Peyer's patch (tissue), 4 donors: ENCODE results near the gene PERCC1. TPM values are rescaled to one million over a fixed set of nuclear protein-coding genes. Genes with fewer than 3 reads are reported as not detected.

Experiments
- DNase-seq, 3 donors: peaks; one replicate each; pipeline ENCODE4 v3.0.0-alpha.2; 2017 to 2019
- H3K27ac ChIP-seq, 4 donors: fragments of 200-600 bp; sonication (generic); one replicate each; pipeline ENCODE4 v1.5.1; 2016 to 2019
- H3K27me3 ChIP-seq, 2 donors: fragments of 200-600 bp; sonication (generic); one replicate each; pipeline ENCODE4 v1.5.1; 2019
- H3K36me3 ChIP-seq, 3 donors: fragments of 200-600 bp; sonication (generic); one replicate each; pipeline ENCODE4 v1.5.1; 2016 to 2019
- H3K4me1 ChIP-seq, 4 donors: fragments of 200-600 bp; sonication (generic); one replicate each; pipeline ENCODE4 v1.5.1; 2016 to 2019
- H3K4me3 ChIP-seq, 4 donors: fragments of 200-600 bp; sonication (generic); 1 replicate in 3 of 4; 2 replicates in 1 of 4; pipeline ENCODE4 v1.5.1; 2016 to 2019; ENCODE audit warnings: mild to moderate bottlenecking in 1 of 4
- H3K9me3 ChIP-seq, 4 donors: fragments of 200-600 bp; sonication (generic); one replicate each; pipeline ENCODE4 v1.5.1; 2016 to 2019; ENCODE audit warnings: mild to moderate bottlenecking in 1 of 4
- POLR2A ChIP-seq, 2 donors: fragments of 450-650 bp; IDR thresholded peaks; one replicate each; pipeline ENCODE4 v1.5.1; 2017; ENCODE audit warnings: antibody characterized with exemption in 2 of 2, mild to moderate bottlenecking in 2 of 2, moderate library complexity in 2 of 2
- total RNA-seq, 4 donors: library from RNA; depleted of rRNA; stranded (reverse); fragments of >200 nt; gene quantifications; one replicate each; pipeline ENCODE4 v1.1.0, GENCODE V29; 2016
- TF ChIP-seq, protein P1 (sequence below), 6 experiments: fragments of 450-650 bp in 4 of 6; fragments of 200-600 bp in 2 of 6; sonication (generic) in 1 of 6; IDR thresholded peaks; one replicate each; pipeline ENCODE4 v1.5.1; 2017 to 2019; ENCODE audit warnings: antibody characterized with exemption in 6 of 6, mild to moderate bottlenecking in 3 of 6, moderate library complexity in 1 of 6

The PERCC1 gene
- total RNA-seq, 4 donors from 2014 or later, result not detected

DNA sequence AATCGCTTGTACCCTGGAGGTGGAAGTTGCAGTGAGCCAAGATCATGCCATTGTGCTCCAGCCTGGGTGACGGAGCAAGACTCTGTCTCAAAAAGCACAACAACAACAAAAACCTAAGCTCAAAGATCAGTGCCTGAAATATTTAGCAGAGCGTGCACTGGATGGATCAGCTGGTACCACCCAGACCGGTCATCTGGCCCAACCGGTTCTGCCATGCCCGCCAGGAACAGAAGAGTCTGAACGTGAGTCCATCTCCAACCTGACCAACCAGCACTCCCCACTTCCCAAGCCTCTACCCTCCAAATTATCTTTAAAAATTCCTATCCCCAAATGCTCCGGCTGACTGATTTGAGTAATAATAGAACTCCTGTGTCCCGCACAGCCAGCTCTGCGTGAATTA lies 8.8 kb upstream of the PERCC1 start:
- no peak for DNase-seq
- TF ChIP-seq, protein P1, sequence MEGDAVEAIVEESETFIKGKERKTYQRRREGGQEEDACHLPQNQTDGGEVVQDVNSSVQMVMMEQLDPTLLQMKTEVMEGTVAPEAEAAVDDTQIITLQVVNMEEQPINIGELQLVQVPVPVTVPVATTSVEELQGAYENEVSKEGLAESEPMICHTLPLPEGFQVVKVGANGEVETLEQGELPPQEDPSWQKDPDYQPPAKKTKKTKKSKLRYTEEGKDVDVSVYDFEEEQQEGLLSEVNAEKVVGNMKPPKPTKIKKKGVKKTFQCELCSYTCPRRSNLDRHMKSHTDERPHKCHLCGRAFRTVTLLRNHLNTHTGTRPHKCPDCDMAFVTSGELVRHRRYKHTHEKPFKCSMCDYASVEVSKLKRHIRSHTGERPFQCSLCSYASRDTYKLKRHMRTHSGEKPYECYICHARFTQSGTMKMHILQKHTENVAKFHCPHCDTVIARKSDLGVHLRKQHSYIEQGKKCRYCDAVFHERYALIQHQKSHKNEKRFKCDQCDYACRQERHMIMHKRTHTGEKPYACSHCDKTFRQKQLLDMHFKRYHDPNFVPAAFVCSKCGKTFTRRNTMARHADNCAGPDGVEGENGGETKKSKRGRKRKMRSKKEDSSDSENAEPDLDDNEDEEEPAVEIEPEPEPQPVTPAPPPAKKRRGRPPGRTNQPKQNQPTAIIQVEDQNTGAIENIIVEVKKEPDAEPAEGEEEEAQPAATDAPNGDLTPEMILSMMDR (IDR thresholded peaks at IDR 0.05), result no peak
- TF ChIP-seq POLR2A (IDR thresholded peaks at IDR 0.05), result no peak
- H3K27me3 ChIP-seq, result no peaks in the 10 kb centered on the region
- H3K9me3 ChIP-seq, result no peaks in the 10 kb centered on the region
- no peak overlapping the region for H3K4me3 ChIP-seq
- H3K4me1 ChIP-seq, result peaks cover 0 to 17% (median 11%) of the 10 kb centered on the region in 4 donors
- H3K36me3 ChIP-seq, result no peaks in the 10 kb centered on the region
- H3K27ac ChIP-seq, result peak overlapping the region in 3 of 4 donors; percentile 90 to 95 (median 95)

GRCh38 chr16:1424028-1424427 lies 6.8 kb upstream of the PERCC1 start:
- peaks cover 0 to 18% (median 16%) of the 10 kb centered on the region in 4 donors for H3K4me1 ChIP-seq
- TF ChIP-seq POLR2A (IDR thresholded peaks at IDR 0.05), result no peak
- TF ChIP-seq, protein P1 (IDR thresholded peaks at IDR 0.05), result no peak
- H3K27ac ChIP-seq, result no peak overlapping the region
- H3K27me3 ChIP-seq, result no peaks in the 10 kb centered on the region
- H3K36me3 ChIP-seq, result no peaks in the 10 kb centered on the region
- no peaks in the 10 kb centered on the region for H3K9me3 ChIP-seq
- no peak overlapping the region for H3K4me3 ChIP-seq
- DNase-seq, result no peak

GRCh38 chr16:1425616-1426370 lies 5.1 kb upstream of the PERCC1 start:
- no peaks in the 10 kb centered on the region for H3K36me3 ChIP-seq

DNA sequence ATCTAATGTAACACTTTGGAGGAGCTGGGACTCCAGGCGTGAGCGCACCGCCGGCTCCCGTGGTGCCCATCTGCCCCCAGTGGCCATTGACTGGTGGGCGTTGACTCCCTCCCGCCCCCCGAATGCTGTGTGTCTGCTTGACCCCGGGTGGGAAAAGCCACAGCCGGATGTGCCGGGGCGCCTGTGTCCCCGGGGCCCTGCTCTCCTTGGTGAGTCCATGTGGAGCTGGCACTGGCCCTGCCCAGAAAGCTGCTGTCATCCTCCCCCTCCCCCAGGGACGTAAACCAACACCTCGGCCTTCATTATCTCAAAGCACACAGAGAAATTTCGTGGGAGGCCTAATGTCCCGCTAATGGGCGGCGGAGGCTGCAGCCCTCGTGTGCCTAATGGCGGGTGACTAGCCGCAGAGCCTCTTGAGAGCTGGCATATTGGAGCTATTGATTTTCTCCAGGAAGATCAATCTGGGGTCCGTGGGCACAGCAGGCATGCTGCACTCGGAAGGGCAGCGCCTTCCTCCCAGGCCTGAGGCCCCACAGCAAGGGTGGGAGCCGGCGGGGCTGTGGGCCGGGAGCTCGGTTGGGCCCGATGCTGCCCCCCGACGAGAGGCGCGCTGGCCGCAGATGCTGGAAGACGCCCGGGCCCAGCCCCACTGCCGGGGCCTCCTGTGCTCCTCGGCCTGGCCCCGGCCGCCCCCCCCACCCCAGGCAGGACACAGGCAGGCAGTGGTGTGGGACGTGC lies 4.0 kb upstream of the PERCC1 start:
- Histone ChIP-seq H3K9me3 (no peaks in the 10 kb centered on the region), H3K27me3 (no peaks in the 10 kb centered on the region), H3K36me3 (no peaks in the 10 kb centered on the region), H3K4me3 (no peak overlapping the region), H3K27ac (no peak overlapping the region), H3K4me1 (peaks cover 0 to 6% (median 2%) of the 10 kb centered on the region in 4 donors)
- DNase-seq, result no peak
- TF ChIP-seq, protein P1 (IDR thresholded peaks at IDR 0.05), result no peak
- no peak for TF ChIP-seq POLR2A (IDR thresholded peaks at IDR 0.05)

More at GRCh38 chr16:1425616-1426370, 5.1 kb upstream of the PERCC1 start:
- Histone ChIP-seq H3K9me3 (no peaks in the 10 kb centered on the region), H3K27ac (no peak overlapping the region), H3K27me3 (no peaks in the 10 kb centered on the region), H3K4me3 (no peak overlapping the region), H3K4me1 (peaks cover 0 to 10% (median 6%) of the 10 kb centered on the region in 4 donors)
- TF ChIP-seq, protein P1 (IDR thresholded peaks at IDR 0.05), result no peak
- TF ChIP-seq POLR2A (IDR thresholded peaks at IDR 0.05), result no peak
- no peak for DNase-seq

- H3K4me1 ChIP-seq, result peaks cover 0 to 6% (median 2%) of the 10 kb centered on the region in 4 donors
- H3K36me3 ChIP-seq, result no peaks in the 10 kb centered on the region
- TF ChIP-seq POLR2A (IDR thresholded peaks at IDR 0.05), result no peak
- TF ChIP-seq, protein P1 (IDR thresholded peaks at IDR 0.05), result no peak
- no peaks in the 10 kb centered on the region for H3K9me3 ChIP-seq
- H3K4me3 ChIP-seq, result peak overlapping the region in 1 of 4 donors; percentile 5
- no peak for DNase-seq
- H3K27ac ChIP-seq, result peak overlapping the region in 1 of 4 donors; percentile 5
- no peaks in the 10 kb centered on the region for H3K27me3 ChIP-seq
These were observed 3.1 kb upstream of the PERCC1 start for GRCh38 chr16:1427473-1428461.
